Measurements from ENCODE around the gene EEFSEC.

Gene EEFSEC

DNA sequence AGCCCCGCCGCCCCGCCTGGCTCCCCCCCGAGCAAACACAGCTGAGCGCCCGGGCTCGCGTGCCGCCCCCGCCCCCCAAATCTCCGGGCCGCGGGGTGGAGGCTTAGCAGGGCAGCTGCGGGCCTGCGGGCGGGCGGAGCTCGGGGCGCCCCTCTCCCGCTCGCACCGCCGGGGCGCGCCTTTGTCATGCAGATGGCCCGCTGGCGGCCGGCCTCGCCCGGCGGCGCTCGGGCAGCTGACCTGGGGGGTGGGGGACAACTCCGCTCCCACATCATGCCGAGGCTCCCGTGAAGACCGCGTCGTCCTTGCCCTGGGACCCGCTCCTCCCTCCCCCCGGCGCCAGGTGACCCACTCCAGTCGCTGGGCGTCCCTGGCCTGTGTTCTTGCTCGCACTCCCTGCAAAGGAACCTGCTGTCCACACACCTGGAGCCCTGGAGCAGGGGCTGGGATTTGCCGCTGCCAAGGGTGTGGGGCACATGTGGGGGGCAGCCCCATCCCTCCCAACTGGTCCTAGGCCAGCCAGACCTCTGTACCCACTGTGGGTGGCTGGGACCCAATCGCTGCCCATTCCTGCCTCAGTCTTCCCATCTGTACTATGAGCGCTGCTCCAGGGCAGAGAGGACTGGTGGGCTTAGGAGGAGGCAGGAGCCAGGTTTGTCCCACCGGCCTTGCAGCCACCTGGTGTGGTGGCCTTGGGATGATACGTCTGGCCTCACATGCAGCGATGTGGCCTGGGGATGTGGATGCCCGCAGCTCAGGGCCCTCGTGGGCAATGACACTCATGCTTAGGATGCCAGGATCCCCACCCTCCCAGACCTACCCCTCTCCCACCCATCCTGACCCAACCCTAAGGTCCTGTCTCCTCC is 279.9 kb downstream of the EEFSEC start:
- DNase-seq = peak in 2 of 3 experiments; percentile 87 to 92

DNA sequence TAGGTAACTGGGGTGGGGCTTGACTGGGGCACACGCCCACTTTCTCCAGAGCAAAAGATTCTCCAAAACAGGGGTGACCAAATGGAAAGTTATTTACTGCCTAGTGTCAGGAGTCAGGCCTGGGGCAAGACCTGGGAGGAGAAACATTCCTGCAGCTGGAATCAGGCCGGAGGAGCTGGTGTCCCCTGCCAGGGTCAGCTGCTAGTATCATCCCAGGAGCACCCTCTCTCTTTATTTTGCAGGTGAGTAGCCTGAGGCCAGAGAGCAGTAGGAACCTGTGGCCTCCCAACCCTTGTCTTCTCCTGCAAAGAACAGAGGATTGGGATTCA is 280.5 kb downstream of the EEFSEC start:
- no peak for DNase-seq

DNA sequence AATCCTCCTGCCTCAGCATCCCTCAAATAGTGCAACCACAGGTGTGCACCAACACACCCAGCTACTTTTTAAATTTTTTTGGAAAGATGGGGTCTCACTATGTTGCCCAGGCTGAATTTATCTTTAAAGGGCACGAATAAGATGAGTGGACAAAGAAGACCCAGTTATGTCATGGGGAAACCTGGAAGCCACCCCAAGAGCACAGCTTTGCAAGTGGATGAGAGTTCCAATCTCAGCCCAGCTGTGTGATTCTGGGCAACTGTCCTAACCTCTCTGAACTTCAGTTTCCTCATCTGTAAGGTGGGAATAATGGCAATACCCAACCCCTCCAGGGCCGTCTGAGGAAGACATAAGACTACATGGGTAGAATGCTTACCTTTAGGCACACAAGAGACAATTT is 281.2 kb downstream of the EEFSEC start:
- no peak for DNase-seq

DNA sequence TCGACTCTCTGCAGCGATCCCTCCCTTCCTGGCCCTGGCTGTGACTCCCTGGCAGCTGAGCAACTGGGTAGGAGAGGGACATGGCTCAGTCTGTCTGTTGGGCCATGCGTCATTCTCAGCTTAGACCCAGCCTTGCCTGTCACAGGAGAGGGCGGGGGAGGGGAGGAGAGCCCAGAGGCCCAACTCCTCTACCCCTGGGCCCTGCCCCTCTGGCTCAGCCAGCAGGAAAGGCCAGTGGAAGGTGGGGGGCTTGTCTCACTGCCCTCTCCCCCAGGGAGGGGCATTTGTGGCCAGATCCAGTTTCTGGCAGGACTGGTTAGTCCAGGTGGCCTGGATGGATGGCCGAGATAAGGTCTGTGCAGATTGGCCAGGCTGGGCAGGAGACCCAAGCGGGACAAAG is 281.8 kb downstream of the EEFSEC start:
- DNase-seq = no peak

DNA sequence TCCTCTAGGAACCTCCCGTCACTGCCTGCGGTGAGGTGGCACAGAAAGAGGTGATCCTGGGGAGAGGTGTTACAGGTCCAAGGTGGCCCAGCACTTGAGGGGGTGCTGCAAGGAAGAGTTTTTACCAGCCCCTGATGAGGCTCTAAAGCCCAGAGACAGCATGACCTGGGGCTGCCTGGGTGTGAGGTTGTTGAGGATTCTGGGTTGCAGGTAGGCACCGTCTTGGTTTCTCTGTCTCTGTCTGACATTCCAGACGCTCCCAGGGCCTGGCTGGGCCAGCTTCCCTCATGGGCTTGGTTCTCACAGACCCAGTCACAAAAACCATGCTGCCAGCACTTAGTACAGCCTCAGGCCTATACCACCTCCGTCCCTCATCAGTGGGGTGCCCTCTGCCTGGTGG is 282.3 kb downstream of the EEFSEC start:
- no peak for DNase-seq

DNA sequence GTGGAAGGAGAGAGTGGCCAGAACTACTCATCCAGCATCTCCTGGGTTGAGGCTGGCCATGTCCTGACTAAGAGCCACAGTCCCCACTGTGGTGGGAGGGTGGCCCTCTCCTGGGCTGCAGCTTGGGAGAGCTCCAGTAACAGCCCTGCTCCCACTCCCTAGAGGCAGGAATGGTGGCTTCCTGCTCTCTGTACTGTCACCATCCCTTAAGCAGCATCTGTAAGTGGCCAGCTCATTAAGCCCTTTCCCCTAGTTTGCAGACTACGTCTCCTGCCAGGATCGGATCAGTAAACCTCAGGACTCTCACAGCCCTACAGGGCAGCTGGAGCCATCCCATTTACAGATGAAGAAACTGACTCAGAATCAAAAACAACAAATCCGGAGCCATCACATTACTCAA is 282.9 kb downstream of the EEFSEC start:
- no peak for DNase-seq

DNA sequence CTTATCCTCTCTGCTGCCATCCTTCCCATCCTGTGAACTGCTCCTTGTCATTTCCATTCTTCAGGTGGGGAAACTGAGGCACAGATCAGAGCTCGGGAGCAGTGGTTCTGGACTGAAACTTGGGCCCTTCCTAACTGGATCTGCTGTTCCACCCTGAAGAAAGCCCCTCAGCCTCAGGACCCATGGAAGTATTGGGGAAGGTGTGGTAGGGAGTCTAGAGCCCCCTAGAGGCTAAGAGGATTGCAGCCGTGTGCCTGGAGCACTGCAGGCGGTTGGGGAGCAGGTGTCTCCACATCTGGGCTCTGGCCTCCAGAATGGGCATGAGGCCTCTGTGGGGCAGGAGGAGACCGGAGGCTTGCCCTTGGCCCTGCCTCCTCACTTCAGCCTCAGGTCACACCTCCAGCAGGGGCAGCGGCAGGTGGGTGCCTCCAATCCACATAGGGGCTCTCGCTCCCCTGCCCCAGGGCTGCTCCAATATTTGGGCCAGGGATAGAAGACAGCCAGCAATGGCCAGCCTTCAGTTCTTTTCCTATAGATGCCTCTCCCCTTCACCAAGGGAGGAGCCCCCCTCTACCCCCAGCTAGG is 285.3 kb downstream of the EEFSEC start:
- no peak for DNase-seq

DNA sequence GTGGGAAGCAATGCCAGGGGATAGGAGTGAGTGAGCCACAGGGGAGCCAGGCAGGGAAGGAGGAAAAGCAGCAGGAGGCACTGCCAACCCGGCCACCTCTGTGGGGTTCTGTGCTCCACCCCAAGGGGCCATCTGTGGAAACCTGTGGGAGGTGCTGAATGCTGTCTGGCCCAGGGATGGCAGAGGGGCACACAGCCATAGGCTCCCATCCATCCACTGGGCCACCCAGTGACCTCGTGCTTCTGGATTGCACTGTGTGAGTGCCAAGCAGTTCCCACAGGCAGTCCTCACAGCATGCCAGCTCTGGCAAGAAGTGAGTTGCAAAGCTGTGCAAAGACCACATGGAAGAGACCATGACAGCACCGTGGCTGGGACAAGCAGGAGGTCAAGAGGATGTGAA is 285.9 kb downstream of the EEFSEC start:
- no peak for DNase-seq

DNA sequence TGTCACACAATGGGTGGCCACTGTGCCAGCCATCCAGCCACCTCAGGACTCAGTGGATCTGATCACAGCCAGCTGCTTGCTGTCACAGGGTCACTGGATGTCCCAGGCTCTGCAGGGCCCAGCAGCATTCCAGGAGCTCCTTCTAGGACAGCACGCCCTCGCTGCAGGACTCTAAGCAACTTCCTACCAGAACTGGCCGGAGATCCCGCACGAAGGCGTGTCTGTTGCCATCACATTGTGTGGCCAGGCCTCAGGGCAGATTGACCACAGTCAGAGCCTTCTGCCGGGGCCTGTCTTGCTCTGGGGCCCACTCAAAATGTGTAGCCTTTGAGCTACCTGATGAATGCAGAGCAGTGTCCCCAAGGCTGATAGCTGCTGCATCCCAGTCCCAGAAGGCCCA is 288.8 kb downstream of the EEFSEC start:
- no peak for DNase-seq

DNA sequence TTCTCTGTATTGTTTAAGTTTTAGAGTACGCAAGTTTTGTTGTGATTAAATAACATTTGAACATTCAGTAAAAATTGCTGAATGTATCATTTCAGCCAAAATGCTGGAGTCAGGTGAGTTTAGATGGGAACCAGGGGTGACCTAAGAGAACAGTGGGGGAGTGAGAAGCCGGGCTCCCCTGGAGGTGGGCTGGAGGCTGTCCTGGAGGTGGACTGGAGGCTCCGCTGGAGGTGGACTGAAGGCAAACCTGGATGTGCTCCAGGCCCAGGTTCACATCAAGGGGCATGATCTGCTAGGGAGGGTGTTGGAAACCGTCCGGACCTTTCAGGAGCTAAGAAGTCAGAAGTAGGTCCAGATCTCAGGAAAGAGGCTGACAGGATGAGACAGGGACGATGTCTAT is 289.7 kb downstream of the EEFSEC start:
- no peak for DNase-seq

DNA sequence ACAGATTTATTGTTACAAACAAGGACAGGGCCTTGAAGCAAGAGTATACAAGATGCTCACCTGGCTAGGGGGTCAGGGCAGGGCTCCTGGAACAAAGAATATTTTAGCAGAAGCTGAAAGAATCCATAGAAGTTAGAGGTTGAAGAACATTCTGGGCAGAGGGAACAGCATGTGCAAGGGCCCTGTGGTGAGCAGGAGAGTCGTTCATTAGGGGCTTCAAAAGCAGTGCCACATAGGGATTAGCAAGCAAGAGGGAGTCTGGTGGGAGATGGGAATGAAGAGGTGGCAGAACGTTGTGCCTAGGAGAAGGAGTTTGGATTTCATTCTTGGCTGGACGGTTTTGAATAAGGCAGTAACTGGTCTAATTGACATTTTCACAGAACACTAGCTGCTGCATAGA is 290.5 kb downstream of the EEFSEC start:
- no peak for DNase-seq

DNA sequence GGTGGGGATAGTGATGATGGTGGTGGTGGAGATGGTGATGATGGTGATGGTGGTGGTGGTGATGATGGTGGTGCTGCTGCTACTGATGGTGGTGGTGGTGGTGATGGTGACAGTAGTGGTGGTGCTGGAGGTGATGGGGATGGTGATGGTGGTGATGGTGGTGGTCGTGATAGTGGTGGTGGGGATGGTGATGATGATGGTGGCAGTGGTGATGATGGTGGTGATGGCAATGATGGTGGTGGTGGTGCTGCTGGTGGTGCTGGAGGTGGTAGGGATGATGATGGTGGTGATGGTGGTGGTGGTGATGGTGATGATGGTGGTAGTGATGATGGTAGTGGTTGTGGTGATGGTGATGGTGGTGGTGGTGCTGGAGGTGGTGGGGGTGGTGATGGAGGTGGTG is 292.1 kb downstream of the EEFSEC start:
- DNase-seq = no peak

DNA sequence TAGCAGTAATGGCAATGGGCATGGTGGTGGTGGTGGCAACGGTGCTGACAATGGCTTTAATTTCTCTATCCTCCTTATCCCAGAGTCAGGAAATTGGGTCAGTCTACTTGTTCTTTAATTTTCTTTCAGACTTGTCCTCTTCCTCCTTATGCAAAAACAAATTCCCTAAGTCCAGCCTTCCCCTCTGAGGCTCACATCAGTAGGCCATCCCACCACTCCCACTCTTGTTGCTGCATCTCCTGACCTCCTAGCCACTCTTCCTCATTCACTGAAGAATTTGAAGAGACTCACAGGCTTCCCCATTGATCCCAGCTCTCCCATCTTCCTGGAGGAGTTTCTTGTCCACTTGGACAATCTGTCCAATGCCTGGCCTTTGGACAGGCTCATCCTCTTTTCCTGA is 293.5 kb downstream of the EEFSEC start:
- no peak for DNase-seq

DNA sequence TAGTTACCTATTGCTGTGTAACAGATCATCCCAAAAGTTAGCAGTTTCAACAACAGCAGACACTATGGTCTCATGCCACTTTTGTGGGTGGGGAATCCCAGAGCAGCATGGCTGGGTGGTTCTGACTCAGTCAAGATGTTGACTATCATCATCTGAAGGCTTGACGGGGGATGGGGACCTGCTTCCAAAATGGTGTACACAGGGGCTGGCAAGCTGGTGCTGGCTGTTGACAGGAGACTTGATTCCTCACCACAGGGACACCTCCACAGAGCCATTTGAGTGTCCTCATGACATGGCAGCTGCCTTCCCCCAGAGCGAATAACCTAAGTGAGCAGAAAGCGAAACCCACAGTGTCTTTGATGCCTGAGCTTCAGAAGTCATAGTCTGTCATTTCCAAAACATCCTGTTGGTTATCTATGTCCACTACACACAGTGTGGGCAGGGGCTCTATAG is 294.3 kb downstream of the EEFSEC start:
- no peak for DNase-seq

DNA sequence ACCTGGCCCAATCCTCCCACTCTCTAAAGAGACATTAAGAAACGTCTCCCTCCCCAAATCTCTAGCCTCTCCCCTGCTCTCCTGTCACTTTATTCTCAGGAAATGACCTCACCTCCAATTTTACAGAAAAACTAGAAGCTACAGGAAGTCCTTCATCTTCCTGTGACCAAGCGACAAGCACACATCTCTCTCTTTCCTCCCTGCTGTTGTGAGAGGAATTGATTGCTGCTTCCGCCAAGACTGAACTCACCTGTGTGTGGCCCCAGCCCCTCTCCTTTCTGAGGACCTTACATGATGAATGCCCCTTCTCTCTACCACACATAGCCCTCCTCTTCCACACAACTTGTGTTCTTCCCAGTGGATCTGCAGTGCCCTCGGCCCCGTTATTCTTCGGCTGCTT is 295.2 kb downstream of the EEFSEC start:
- no peak for DNase-seq

DNA sequence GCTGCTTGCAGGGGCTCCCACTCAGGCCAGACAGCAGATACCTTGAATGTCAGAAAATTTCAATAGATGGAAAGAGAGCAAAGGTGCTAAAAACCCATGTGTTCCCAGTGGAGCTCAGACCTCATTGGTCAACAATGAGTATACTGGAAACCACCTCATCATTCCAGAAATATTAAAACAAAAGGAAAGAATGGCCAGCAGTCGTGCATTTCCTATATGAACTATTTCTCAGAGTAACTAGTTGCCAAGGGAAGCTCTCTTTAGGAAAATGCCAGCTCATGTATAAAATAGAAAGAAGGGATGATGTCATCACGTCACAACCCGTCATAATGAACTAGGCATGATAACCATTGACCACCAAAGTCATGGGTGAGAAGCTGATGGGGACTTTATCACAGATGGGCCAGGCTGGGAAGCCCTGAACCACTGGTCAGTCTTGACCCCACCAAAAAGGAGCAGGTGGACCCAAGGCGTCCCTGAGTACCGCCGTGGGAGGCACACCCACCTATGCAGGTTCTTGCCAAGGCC is 295.9 kb downstream of the EEFSEC start:
- DNase-seq = no peak

DNA sequence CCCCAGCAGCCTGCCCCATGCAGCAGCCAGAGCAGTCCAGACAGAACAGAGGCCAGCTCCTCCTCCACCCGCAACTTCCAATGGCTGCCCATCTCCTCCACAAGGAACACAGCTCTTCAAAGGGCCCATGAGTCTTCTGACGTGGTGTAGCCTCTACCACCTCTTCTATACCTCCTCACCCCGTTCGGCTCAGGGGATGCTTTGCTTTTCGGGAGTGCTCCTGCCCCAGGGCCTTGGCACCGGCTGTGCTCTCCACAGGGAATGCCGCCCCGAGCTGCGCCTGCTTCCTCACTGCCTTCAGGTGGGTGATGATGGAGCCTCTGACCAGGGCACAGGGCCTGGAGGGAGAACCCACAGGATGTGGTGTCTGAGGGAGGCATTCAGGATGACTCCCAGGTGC is 298.8 kb downstream of the EEFSEC start:
- no peak for DNase-seq

DNA sequence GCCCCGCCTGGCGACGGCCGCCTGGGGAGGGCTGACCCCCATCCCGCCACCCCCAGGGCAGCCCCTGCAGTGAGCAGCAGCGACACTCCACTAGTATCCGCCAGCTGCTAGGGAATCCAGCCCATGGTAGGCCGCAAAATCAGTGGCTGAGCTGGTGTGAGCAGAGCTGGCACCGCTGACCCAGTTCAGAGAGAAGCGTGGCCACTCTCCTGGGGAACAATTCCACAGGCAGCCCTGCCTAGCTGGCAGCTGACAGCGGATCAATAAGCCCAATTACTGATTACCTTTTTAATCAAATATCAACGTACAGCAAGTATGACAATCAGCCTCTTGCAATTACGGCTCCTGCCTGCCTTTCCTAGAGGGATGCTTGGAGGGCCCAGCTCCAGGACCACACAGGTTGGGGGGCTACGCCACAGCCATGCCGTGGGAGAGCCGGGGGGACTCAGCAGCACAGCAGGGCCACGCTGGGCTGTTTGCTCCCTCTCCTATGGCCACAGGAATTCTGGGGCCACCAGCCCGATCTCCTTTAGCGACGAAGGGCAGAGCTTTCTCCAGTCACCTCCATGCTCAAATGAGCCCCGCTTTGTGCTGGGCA is 299.5 kb downstream of the EEFSEC start:
- no peak for DNase-seq

DNA sequence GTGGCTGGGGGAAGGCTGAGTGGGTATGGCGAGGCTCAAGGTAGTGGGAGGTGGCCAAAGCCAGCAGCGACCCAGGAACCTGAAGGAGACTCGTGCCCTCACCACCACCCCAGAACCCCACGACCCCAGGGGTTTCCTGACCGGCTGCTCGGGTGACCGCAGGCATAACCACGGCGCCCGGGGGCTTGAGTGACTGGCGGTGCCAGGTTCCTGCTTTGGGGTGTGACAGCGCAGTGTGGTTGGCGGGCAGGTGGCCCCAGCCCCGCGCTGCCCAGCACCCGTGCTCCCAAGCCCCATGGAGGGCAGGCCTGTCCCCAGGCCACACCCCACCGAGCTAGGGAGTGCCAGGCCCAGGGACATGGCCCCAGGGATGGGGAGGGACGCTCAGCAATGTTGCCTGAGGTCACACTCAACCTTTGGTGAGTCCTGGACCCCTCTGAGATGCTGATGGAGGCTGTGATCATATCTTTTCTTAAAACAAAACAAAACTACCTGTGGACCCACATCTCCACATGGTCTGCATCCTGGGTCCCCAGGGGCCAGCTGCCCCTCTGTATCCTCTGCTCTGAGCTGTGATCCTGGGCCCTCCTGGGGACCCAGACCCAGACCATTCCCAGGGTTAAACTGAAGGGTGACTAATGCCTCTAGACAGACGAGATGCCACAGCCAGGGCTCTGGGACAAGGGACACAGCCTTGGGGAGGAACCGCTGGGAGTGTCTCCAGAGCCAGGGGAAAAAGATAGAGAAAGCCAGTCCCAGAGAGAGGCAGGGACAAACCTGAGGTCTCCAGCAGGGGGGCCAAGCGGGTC is 300.4 kb downstream of the EEFSEC start:
- no peak for DNase-seq

DNA sequence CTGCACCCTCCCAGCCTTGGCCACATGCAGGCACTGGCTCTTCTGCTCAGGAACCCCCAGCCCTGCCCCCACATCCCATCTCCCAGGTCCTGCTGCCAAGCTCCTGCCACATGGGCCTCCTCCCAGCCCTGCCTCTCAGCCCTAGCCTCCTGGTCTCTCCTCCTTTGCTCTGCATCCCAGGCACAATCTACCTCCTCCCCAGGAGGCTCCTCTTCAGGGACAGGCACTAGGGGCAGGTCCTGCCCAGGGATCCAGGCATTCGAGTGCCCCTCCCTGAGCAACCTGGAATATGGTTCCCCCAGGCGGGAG is 301.0 kb downstream of the EEFSEC start:
- no peak for DNase-seq

DNA sequence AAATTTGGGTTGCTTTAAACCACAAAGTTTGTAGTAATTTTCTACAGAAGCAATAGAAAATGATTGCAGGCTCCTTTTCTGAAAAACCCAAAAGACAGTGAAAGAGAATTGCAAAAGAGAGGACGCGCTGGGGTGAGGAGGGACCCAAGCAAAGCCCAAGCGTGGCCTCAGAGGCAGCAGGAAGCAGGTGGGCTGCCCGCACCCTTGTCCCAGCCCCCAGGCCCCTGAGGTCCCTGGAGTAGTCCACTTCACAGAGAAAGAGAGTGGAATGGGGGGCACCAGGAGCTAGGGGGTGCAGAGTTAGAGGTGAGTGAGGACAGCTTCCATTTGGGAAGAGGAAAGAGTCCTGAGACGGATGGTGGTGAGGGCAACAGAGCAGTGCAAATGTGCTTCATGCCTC is 301.8 kb downstream of the EEFSEC start:
- DNase-seq = no peak

DNA sequence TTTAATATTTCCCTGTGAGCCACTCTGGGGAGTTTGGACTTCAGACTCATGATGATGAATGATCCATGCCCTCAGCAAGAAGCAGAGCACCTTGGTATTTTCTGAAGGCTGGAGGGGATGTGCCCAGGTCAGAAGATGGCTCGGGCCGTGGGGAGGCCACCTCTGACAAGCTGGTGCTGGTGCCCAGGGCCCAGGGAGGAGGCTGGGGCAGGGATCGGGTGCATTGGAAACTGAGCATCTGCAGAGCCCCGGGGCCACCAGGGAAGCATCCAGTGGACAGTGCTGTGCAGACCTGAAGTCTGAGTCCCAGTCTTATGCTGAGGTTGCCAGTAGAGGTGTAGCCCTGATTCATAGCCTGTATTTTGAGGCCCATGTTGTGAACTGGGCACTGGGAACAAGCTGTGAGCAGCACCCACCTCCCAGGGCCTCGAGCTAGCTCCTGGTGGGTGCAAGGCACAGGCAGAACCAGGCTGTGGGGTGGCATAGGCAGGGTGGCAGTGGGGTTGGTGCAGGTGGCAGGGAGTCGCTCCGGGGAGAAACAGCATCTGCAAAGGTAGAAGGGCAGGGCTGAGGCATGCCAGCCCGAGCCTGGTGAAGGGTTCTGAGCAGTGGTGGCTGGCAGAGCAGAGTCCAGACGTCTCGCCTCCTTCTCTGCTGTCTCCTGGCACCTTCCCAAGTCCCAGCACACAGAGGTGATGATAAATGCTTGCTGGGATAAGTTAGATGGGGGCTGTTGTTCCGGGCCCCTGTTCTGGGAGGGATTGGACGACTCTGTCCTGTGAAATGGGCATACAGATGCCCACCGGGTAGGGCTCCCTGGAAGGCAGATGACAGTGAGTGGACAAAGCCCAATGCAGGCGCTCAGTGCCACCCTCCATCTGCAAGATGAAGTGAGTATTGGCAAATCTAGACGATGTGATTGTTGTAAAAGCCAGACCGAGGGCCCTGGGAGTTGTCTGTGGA is 302.8 kb downstream of the EEFSEC start:
- DNase-seq = peak in 1 of 3 experiments; percentile 52

Measured in NCI-H1417 (cell line).